Astrocyte of the hippocampus (primary cell): ENCODE measurements around the gene FBXO31.

ENCODE experiments used
- DNase-seq: peaks from one replicate; pipeline ENCODE4 v3.0.0; 2011; ENCODE audit warnings: low read depth, low spot score

FBXO31 gene

GRCh38 chr16:87330646-87331045 lies 52.9 kb downstream of the FBXO31 start:
- DNase-seq, result no peak

GRCh38 chr16:87330257-87330624 lies 53.3 kb downstream of the FBXO31 start:
- no peak for DNase-seq

GRCh38 chr16:87329436-87330256 lies 53.9 kb downstream of the FBXO31 start:
- DNase-seq, result no peak

GRCh38 chr16:87328846-87329245 lies 54.7 kb downstream of the FBXO31 start:
- no peak for DNase-seq

- DNase-seq, result no peak
Measured at GRCh38 chr16:87327798-87328495, 55.6 kb downstream of the FBXO31 start.

GRCh38 chr16:87326151-87326571 lies 57.4 kb downstream of the FBXO31 start:
- peak; percentile 44 for DNase-seq

GRCh38 chr16:87325423-87325858 lies 58.1 kb downstream of the FBXO31 start:
- no peak for DNase-seq

- peak; percentile 58 for DNase-seq
Measured at GRCh38 chr16:87324411-87325275, 58.9 kb downstream of the FBXO31 start.

GRCh38 chr16:87323727-87324410 lies 59.7 kb downstream of the FBXO31 start:
- DNase-seq, result no peak

GRCh38 chr16:87322833-87323726 lies 60.5 kb downstream of the FBXO31 start:
- no peak for DNase-seq

- DNase-seq, result no peak
Measured at GRCh38 chr16:87322360-87322759, 61.2 kb downstream of the FBXO31 start.

GRCh38 chr16:87321336-87322107 lies 62.1 kb downstream of the FBXO31 start:
- DNase-seq, result no peak

GRCh38 chr16:87320510-87321227 lies 62.9 kb downstream of the FBXO31 start:
- no peak for DNase-seq

GRCh38 chr16:87319997-87320491 lies 63.5 kb downstream of the FBXO31 start:
- DNase-seq, result no peak

GRCh38 chr16:87319011-87319410 lies 64.6 kb downstream of the FBXO31 start:
- no peak for DNase-seq

GRCh38 chr16:87317750-87318644 lies 65.6 kb downstream of the FBXO31 start:
- peak; percentile 66 for DNase-seq

GRCh38 chr16:87316923-87317749 lies 66.4 kb downstream of the FBXO31 start, which contains the start of gene C16orf95:
C16orf95 (minus strand) TSS chr16:87317392; CDS start chr16:87317242, 150 bp downstream.
- peak; percentile 98 for DNase-seq
